Sigmoid colon (tissue), 7 donors: ENCODE data around the gene PAF1. TPM values are rescaled to one million over a fixed set of nuclear protein-coding genes. Genes with fewer than 3 reads are reported as not detected.

Experiments
- DNase-seq: peaks from one replicate; pipeline ENCODE4 v3.0.0-alpha.2; 2019
- H3K27ac ChIP-seq, 4 donors: fragments of 200-600 bp; sonication (generic); one replicate each; pipeline ENCODE4 v1.5.1; 2016 to 2019; ENCODE audit warnings: mild to moderate bottlenecking in 1 of 4
- H3K27me3 ChIP-seq, 3 donors: fragments of 200-600 bp; sonication (generic); one replicate each; pipeline ENCODE4 v1.5.1; 2019; ENCODE audit warnings: mild to moderate bottlenecking in 1 of 3
- H3K36me3 ChIP-seq, 4 donors: fragments of 200-600 bp; sonication (generic); one replicate each; pipeline ENCODE4 v1.5.1; 2016 to 2019
- H3K4me1 ChIP-seq, 4 donors: fragments of 200-600 bp; sonication (generic); one replicate each; pipeline ENCODE4 v1.5.1; 2017 to 2019
- H3K4me3 ChIP-seq, 4 donors: fragments of 200-600 bp; sonication (generic); one replicate each; pipeline ENCODE4 v1.5.1; 2017 to 2019; ENCODE audit warnings: mild to moderate bottlenecking in 2 of 4, moderate library complexity in 1 of 4
- H3K9me3 ChIP-seq, 4 donors: fragments of 200-600 bp in 3 of 4; sonication (generic) in 3 of 4; one replicate each; pipeline versions ENCODE4 v1.5.1 to v1.6.1; 2013 to 2019
- CTCF ChIP-seq, 4 experiments: fragments of 450-650 bp in 3 of 4; fragments of 200-600 bp in 1 of 4; IDR thresholded peaks; one replicate each; pipeline ENCODE4 v1.5.1; 2016 to 2019; ENCODE audit warnings: antibody characterized with exemption in 4 of 4, mild to moderate bottlenecking in 3 of 4, moderate library complexity in 2 of 4
- EP300 ChIP-seq, 4 donors: sonication (generic); formaldehyde crosslinking; IDR thresholded peaks; one replicate each; pipeline ENCODE4 v1.6.1; 2017; ENCODE audit warnings: antibody characterized with exemption in 4 of 4
- POLR2A ChIP-seq, 2 donors: fragments of 450-650 bp; IDR thresholded peaks; one replicate each; pipeline ENCODE4 v1.6.1; 2016; ENCODE audit warnings: antibody characterized with exemption in 2 of 2, mild to moderate bottlenecking in 2 of 2, moderate library complexity in 2 of 2
- POLR2AphosphoS5 ChIP-seq, 4 donors: sonication (generic); formaldehyde crosslinking; IDR thresholded peaks; one replicate each; pipeline ENCODE4 v1.6.1; 2017; ENCODE audit warnings: antibody characterized with exemption in 4 of 4
- WGBS, 2 donors: extraction: QIAGEN DNeasy Blood & Tissue Kit; methylation state at CpG; one replicate each; pipeline ENCODE4 v1.1.7; 2013; 5-methylcytosine and 5-hydroxymethylcytosine counted together
- intact Hi-C: fragments of 100-400 bp; cut with DNase I; formaldehyde crosslinking; loops from one replicate; pipeline ENCODE4 v1.15.1; 2023
- polyA plus RNA-seq, 3 donors: library from polyadenylated mRNA; stranded (reverse); fragments of 200-250 nt; gene quantifications; one replicate each; pipeline ENCODE4 v1.2.3, GENCODE V29; 2013
- total RNA-seq, 4 donors: library from RNA; depleted of rRNA; stranded (reverse); fragments of >200 nt; gene quantifications; one replicate each; pipeline ENCODE4 v1.1.0, GENCODE V29; 2016
- donor health status: healthy with polysubstance abuse.
- donor health status: Bipolar disorder and iron deficiency.
- donor health status: healthy.

The PAF1 gene
- total and polyA plus RNA-seq, 7 donors = 28.2 to 51.8 (median 37.7) TPM

DNA sequence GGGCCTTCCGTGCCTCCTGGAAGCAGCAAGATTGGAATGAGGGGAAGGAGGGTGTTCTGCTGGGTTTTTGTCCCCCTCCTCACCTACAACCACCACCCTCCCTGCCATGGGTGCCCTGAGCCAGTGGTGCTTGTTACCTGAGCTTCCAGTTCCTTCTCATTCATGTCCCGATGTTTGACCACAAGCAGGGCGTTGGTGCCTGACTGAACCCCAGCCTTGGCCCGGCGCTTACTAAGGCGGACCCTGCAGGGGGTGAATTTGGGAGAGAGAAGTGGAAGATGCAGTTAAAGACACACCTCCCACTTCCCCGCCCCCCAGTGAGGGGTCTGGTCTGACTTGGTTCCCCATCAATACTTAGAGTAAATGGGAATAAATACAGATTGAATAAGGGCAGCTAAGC is 4.3 kb downstream of the PAF1 start:
- WGBS, 2 donors = 88 to 90% methylated on average over 7 of the region's 7 CpGs
- intact Hi-C loops = no loop called here
- Histone ChIP-seq H3K27me3 (no peaks in the 10 kb centered on the region), H3K4me3 (no peak overlapping the region), H3K9me3 (no peaks in the 10 kb centered on the region), H3K4me1 (peaks cover 0 to 15% (median 14%) of the 10 kb centered on the region in 4 donors), H3K36me3 (peaks cover 35 to 82% (median 47%) of the 10 kb centered on the region in 4 donors), H3K27ac (no peak overlapping the region)
- DNase-seq = no peak
- TF ChIP-seq POLR2AphosphoS5 (IDR thresholded peaks at IDR 0.05) (no peak), POLR2A (IDR thresholded peaks at IDR 0.05) (no peak), CTCF (IDR thresholded peaks at IDR 0.05) (no peak), EP300 (IDR thresholded peaks at IDR 0.05) (no peak)

DNA sequence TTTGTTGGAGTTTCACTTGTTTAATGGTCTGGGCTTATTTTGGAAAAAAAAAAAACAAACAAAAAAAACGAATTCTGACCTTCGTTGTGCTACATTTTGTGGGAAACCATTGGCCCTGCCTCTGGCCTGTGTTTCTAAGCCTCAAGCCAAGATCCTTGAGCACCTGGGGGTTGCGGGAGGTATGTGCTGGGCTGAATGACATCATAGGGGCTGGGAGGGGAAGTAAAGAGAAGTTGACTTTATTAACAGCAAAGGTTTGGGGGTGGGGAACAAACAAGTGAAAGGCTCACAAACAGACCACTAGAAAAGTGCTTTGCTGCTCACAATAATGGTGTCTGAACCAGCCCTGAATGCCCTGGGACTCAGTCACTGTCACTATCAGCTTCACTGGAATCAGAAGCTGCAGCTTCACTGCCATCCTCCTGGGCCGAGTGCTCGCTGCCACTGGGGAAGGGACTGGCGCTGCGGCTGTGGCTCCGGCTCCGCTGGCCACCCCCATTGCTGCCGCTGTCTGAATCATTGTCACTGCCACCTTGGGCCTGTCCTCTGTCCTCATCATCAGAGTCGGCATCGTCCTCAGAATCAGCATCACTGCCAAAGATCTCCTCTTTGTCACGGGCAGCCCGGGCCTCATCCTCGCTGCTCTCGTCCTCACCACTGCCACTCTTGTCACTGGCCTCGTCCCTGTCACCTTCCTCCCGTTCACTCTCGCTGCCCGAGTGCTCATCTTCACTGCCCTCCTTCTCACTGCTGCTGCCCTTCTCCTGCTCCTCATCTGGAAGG is 5.1 kb downstream of the PAF1 start:
- intact Hi-C loops = no loop called here
- no peak overlapping the region for H3K4me3 ChIP-seq
- no peak for DNase-seq
- H3K27me3 ChIP-seq = no peaks in the 10 kb centered on the region
- 85 to 89% methylated on average over 20 of the region's 20 CpGs for WGBS, 2 donors
- no peak overlapping the region for H3K27ac ChIP-seq
- H3K36me3 ChIP-seq = peaks cover 43 to 89% (median 54%) of the 10 kb centered on the region in 4 donors
- peaks cover 0 to 15% (median 13%) of the 10 kb centered on the region in 4 donors for H3K4me1 ChIP-seq
- TF ChIP-seq POLR2AphosphoS5 (IDR thresholded peaks at IDR 0.05) = no peak
- no peak for TF ChIP-seq POLR2A (IDR thresholded peaks at IDR 0.05)
- no peak for TF ChIP-seq EP300 (IDR thresholded peaks at IDR 0.05)
- no peak for TF ChIP-seq CTCF (IDR thresholded peaks at IDR 0.05)
- no peaks in the 10 kb centered on the region for H3K9me3 ChIP-seq

GRCh38 chr19:39384839-39385568 is 5.9 kb downstream of the PAF1 start:
- no peak for TF ChIP-seq POLR2A (IDR thresholded peaks at IDR 0.05)
- no peak for TF ChIP-seq EP300 (IDR thresholded peaks at IDR 0.05)
- TF ChIP-seq POLR2AphosphoS5 (IDR thresholded peaks at IDR 0.05) = no peak
- no peak for TF ChIP-seq CTCF (IDR thresholded peaks at IDR 0.05)
- H3K4me1 ChIP-seq = peaks cover 0 to 9% (median 8%) of the 10 kb centered on the region in 4 donors
- DNase-seq = no peak
- WGBS, 2 donors = 68 to 75% methylated on average over 9 of the region's 9 CpGs
- H3K9me3 ChIP-seq = no peaks in the 10 kb centered on the region
- H3K27ac ChIP-seq = no peak overlapping the region
- peaks cover 51 to 98% (median 62%) of the 10 kb centered on the region in 4 donors for H3K36me3 ChIP-seq
- intact Hi-C loops = no loop called here
- no peak overlapping the region for H3K4me3 ChIP-seq
- H3K27me3 ChIP-seq = no peaks in the 10 kb centered on the region

- Histone ChIP-seq H3K27ac (no peak overlapping the region), H3K4me1 (no peaks in the 10 kb centered on the region), H3K4me3 (no peak overlapping the region), H3K27me3 (no peaks in the 10 kb centered on the region), H3K36me3 (peaks cover 58 to 100% (median 69%) of the 10 kb centered on the region in 4 donors), H3K9me3 (no peaks in the 10 kb centered on the region)
- no peak for DNase-seq
- intact Hi-C loops = no loop called here
- WGBS, 2 donors = 93% methylated on average over 18 of the region's 18 CpGs
- TF ChIP-seq CTCF (IDR thresholded peaks at IDR 0.05) = no peak
- TF ChIP-seq EP300 (IDR thresholded peaks at IDR 0.05) = no peak
- no peak for TF ChIP-seq POLR2A (IDR thresholded peaks at IDR 0.05)
- no peak for TF ChIP-seq POLR2AphosphoS5 (IDR thresholded peaks at IDR 0.05)
Observed at GRCh38 chr19:39382991-39383828, 7.7 kb downstream of the PAF1 start.
